HuH-7 (cell line): Measurements from ENCODE around the gene AMIGO3.
"Not testable (repeated sequence)": the region's sequence is repeated elsewhere in the genome, so short reads cannot be mapped to it uniquely, and the experiment has no call there.

ENCODE experiments used
- DNase-seq: peaks from one replicate; pipeline ENCODE4 v3.0.0; 2011; ENCODE audit warnings: low spot score

AMIGO3 gene, protein sequence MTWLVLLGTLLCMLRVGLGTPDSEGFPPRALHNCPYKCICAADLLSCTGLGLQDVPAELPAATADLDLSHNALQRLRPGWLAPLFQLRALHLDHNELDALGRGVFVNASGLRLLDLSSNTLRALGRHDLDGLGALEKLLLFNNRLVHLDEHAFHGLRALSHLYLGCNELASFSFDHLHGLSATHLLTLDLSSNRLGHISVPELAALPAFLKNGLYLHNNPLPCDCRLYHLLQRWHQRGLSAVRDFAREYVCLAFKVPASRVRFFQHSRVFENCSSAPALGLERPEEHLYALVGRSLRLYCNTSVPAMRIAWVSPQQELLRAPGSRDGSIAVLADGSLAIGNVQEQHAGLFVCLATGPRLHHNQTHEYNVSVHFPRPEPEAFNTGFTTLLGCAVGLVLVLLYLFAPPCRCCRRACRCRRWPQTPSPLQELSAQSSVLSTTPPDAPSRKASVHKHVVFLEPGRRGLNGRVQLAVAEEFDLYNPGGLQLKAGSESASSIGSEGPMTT

GRCh38 chr3:49719214-49719884 is at the start of gene AMIGO3:
Gene AMIGO3, minus strand, starts transcription at chr3:49719684. Its CDS starts 219 bp downstream, at chr3:49719465.
- DNase-seq: no peak

- DNase-seq: no peak
Observed at GRCh38 chr3:49763981-49764380, 44.5 kb upstream of the AMIGO3 start.

- DNase-seq: no peak
Observed at GRCh38 chr3:49761661-49762060, 42.2 kb upstream of the AMIGO3 start.

DNA sequence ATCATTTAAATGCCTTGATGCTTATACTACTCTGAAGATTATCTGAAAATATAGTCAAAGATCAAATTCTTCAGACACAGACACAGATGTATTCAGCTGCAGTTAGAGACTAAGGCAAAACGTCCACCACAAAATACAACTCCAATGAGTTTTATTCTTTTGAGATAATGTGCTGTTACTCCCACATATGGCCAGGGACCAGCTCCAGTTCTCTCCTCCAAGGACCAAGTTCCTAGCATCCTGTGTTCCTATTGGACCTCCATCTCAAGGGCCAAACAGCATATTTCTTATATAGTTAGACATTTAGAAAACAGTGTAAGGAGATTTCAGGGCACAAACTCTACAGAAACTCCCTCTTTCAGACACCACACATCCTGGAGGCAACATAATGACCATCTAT is 39.7 kb upstream of the AMIGO3 start:
- no peak for DNase-seq

- no peak for DNase-seq
Observed at GRCh38 chr3:49757197-49757596, 37.7 kb upstream of the AMIGO3 start.

DNA sequence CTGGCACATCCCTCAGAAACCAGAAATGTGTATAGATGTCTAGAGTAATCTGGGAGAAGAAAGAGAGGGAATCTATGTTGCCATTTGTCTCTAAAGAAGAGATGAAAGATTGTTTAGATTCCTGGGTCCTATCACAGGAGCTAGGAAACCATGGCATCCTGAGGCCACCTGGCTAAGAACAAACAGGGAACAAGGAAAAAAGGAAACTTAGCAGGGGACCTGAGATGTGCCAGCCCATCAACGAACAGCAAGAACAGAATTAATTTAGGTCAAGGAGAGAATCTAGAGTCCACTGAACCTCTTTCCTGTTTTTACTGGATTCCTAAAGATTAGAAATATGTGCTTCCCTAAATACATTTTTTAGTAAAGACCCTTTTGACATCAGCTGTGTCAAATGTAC is 36.6 kb upstream of the AMIGO3 start:
- DNase-seq: no peak

- no peak for DNase-seq
Observed at GRCh38 chr3:49754536-49754935, 35.1 kb upstream of the AMIGO3 start.

- DNase-seq: no peak
Observed at GRCh38 chr3:49751501-49751900, 32.0 kb upstream of the AMIGO3 start.

DNA sequence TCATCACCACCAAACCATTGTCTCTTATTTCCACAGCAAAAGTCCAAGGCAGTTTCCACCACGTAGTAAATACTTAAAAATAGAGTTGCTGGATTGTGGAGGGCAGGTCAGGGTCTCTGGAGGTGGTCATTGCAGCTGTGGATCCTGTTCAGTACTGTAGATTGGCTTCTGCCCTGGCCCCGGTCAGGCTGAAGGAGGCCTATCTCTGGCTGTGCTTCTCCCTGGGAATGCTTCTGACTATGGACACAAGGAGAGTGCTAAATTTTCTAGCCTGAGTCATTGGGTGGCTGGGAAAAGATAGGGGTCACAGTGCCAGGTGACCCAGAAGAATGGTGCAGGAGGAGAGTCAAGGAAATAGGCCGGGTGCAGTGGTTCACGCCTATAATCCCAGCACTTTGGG is 30.6 kb upstream of the AMIGO3 start:
- no peak for DNase-seq

DNA sequence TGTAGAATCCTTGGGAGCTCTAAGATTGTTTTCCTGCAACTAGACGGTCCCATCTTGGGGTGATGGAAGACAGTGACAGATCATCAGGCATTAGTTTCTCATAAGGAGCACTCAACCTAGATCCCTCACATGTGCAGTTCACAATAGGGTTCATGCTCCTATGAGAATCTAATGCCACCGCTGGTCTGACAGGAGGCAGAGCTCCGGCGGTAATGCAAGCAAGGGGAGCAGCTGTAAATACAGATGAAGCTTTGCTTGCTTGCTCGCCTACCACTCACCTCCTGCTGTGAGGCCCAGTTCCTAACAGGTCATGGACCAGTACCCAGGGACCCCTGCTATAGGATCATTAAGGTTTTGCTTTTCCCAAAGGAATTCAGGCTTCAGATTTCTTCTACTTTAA is 29.4 kb upstream of the AMIGO3 start:
- not testable (repeated sequence) for DNase-seq

GRCh38 chr3:49747792-49748480 is 28.5 kb upstream of the AMIGO3 start:
- no peak for DNase-seq

DNA sequence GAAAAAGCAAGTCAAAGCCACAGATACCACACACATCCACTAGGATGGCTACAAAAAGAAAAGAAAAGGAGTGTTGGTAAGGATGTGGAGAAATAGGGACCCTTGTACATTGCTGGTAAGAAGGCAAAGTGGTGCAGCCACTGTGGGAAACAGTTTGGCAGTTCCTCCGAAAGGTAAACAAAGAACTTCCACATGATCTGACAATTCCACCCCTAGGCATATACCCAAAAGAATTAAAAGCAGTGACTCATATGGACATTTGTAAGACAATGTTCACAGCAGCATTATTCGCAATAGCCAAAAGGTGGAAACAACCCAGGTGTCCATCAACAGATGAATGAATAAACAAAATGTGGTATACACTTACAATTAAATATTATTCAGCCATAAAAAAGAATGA is 26.5 kb upstream of the AMIGO3 start:
- no peak for DNase-seq

DNA sequence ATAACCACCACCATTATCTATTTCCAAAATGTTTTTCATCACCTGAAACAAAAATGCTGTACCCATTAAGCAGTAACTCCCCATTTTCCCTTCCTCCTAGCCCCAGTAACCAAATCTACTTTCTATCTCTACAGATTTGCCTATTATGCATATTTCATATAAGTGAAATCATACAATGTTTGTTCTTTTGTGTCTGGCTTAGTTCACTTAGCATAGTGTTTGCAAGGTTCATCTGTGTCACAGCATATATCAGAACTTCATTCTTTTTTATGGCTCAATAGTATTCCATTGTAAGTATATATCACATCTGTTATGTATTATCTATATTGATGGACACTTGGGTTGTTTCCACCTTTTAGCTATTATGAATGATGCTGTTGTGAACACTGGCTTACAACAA is 20.9 kb upstream of the AMIGO3 start:
- DNase-seq: no peak

- no peak for DNase-seq
Observed at GRCh38 chr3:49738067-49738713, 18.7 kb upstream of the AMIGO3 start.

GRCh38 chr3:49734752-49735151 is 15.3 kb upstream of the AMIGO3 start:
- DNase-seq: no peak

- no peak for DNase-seq
Observed at GRCh38 chr3:49733551-49733950, 14.1 kb upstream of the AMIGO3 start.

DNA sequence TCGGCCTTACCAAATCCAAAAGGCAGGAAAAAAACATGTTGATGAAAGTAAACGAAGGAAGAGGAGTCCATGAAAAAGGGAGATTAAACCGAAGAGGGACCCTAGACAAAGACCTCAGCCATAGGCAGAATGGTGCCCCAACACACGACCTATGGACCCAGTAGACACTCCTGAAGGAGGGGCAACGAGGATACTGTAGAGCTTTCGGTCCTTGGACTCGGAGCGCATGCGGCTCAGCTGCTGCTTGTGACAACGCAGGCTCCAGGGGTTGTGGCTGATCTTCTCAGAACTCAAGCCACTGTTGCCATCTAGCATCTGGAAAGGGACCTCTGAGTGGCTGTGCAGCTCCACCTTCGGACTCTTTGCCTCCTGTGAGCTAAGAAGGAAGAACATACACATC is 13.1 kb upstream of the AMIGO3 start:
- DNase-seq: no peak

DNA sequence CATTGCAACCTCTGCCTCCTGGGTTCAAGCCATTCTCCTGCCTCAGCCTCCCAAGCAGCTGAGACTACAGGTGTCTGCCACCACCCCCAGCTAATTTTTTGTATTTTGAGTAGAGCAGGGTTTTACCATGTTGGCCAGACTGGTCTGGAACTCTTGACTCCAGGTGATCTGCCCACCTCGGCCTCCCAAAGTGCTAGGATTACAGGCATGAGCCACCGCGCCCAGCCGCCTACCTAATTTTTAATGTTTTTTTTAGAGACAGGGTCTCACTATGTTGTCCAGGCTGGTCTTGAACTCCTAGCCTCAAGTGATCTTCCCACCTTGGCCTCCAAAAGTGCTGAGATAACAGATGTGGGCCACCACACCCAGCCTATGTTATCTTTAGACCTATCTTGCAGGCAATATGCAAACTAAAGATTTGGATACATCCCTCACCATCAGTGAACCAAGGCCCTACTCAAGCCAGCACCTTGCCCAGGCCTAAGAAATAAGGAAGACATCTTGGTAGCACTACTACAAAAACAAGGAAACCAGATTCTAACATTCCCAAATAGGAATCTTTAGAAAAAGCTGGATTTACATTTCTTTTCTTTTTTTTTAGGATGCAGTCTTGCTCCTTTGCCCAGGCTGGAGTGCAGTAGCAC is 10.6 kb upstream of the AMIGO3 start:
- no peak for DNase-seq

GRCh38 chr3:49727924-49728361 is 8.5 kb upstream of the AMIGO3 start:
- no peak for DNase-seq

GRCh38 chr3:49727154-49727923 is 7.9 kb upstream of the AMIGO3 start:
- DNase-seq: no peak
